DMS153 treated with DMSO at 0.1 percent for 48 hours (cell line): ENCODE results near the gene RNF31.
A peak's percentile ranks its signal among the peaks of the same experiment; 100 is the strongest.

Experiments
- DNase-seq: peaks from one replicate; lab custom pipeline; 2025; ENCODE audit not compliant: unreplicated experiment; lab: John Stamatoyannopoulos, UW

Gene RNF31

GRCh38 chr14:24116128-24116814 lies 31.0 kb upstream of the RNF31 start:
- no peak for DNase-seq

GRCh38 chr14:24117179-24117578 lies 30.1 kb upstream of the RNF31 start:
- no peak for DNase-seq

- DNase-seq = no peak
These were observed 27.6 kb upstream of the RNF31 start for GRCh38 chr14:24119691-24120090.

GRCh38 chr14:24121210-24121609 lies 26.1 kb upstream of the RNF31 start:
- no peak for DNase-seq

GRCh38 chr14:24122416-24122815 lies 24.9 kb upstream of the RNF31 start:
- DNase-seq = no peak

GRCh38 chr14:24122898-24123297 lies 24.4 kb upstream of the RNF31 start:
- no peak for DNase-seq

- no peak for DNase-seq
These were observed 23.6 kb upstream of the RNF31 start for GRCh38 chr14:24123424-24124417.

- no peak for DNase-seq
These were observed 20.4 kb upstream of the RNF31 start for GRCh38 chr14:24126939-24127338.

- DNase-seq = no peak
These were observed 19.6 kb upstream of the RNF31 start for GRCh38 chr14:24127673-24128072.

GRCh38 chr14:24129410-24129998 lies 17.8 kb upstream of the RNF31 start:
- DNase-seq = no peak

GRCh38 chr14:24130380-24130716 lies 16.9 kb upstream of the RNF31 start, which contains the start of gene FITM1:
TSS of gene FITM1 (plus strand) at chr14:24130659. CDS start at chr14:24131564, 905 bp downstream.
- DNase-seq = no peak

- DNase-seq = no peak
These were observed 16.4 kb upstream of the RNF31 start for GRCh38 chr14:24130717-24131548.

- no peak for DNase-seq
These were observed 15.7 kb upstream of the RNF31 start for GRCh38 chr14:24131549-24131966.

GRCh38 chr14:24132061-24132685 lies 15.1 kb upstream of the RNF31 start:
- peak; percentile 62 for DNase-seq

- no peak for DNase-seq
These were observed 14.3 kb upstream of the RNF31 start for GRCh38 chr14:24132976-24133375.

- no peak for DNase-seq
These were observed 13.6 kb upstream of the RNF31 start for GRCh38 chr14:24133735-24134134.

GRCh38 chr14:24135584-24135833 lies 11.8 kb upstream of the RNF31 start:
- no peak for DNase-seq

- peak; percentile 92 for DNase-seq
These were observed 11.2 kb upstream of the RNF31 start, which contains the start of gene PSME1 for GRCh38 chr14:24135834-24136683. TSS of gene PSME1 (plus strand) at chr14:24136194. CDS start at chr14:24136263, 69 bp downstream.

- no peak for DNase-seq
These were observed 10.4 kb upstream of the RNF31 start for GRCh38 chr14:24136684-24137528.
